ENCODE results near the gene INSC. TPM values are rescaled to one million over a fixed set of nuclear protein-coding genes. Genes with fewer than 3 reads are reported as not detected.

The INSC gene
- total and polyA plus RNA-seq, 11 donors, result 0.19 to 1.5 (median 0.43) TPM; not detected in 1

- Histone ChIP-seq H3K36me3 (no peaks in the 10 kb centered on the region), H3K4me1 (peaks cover 0 to 4% (median 0%) of the 10 kb centered on the region in 12 donors), H3K4me3 (no peak overlapping the region), H3K9me3 (no peaks in the 10 kb centered on the region), H3K27ac (no peak overlapping the region), H3K27me3 (no peaks in the 10 kb centered on the region)
- DNase-seq (no peak), ATAC-seq (no peak)
- 17 to 48% (median 29%) methylated on average over 1 of the region's 1 CpG for whole genome bisulfite sequencing, 4 donors
- intact Hi-C loops (cut with DNase I), result no loop called here
- TF ChIP-seq POLR2A (IDR thresholded peaks at IDR 0.05) (no peak), CTCF (IDR thresholded peaks at IDR 0.05) (no peak)
Observed at GRCh38 chr11:15295695-15296094, 181.0 kb downstream of the INSC start.

Other genes with a start within 250 kb of the INSC start
- 10 to 100 TPM in 2 of 9 donors, 1 to 10 TPM in 7; 4.4 to 12.3 (median 7.5) TPM for gene CYP2R1, start 222.7 kb upstream of the INSC start, total RNA-seq
- 10 to 100 TPM; 12.3 to 13.7 TPM for gene CYP2R1, start 222.7 kb upstream of the INSC start, polyA plus RNA-seq
- 1 to 10 TPM in 2 of 9 donors, under 1 TPM in 1, not detected in 6; 0.28 to 4.7 (median 2.9) TPM for gene CALCA, start 142.6 kb upstream of the INSC start, total RNA-seq
- 1 to 10 TPM in 1 of 2 donors, not detected in 1; 2.1 TPM for gene CALCA, start 142.6 kb upstream of the INSC start, polyA plus RNA-seq
- 1 to 10 TPM in 1 of 9 donors, under 1 TPM in 5, not detected in 3; 0.11 to 1.3 (median 0.37) TPM for gene CALCB, start 41.3 kb upstream of the INSC start, total RNA-seq
- under 1 TPM in 1 of 2 donors, not detected in 1; 0.36 TPM for gene CALCB, start 41.3 kb upstream of the INSC start, polyA plus RNA-seq

All from heart left ventricle (tissue), 16 donors.